ENCODE measurements around the gene MRGPRE.

- TF ChIP-seq TAF1 (IDR thresholded peaks at IDR 0.05; ENCODE audit: borderline replicate concordance, insufficient read depth, low read length) (no peak), REST (IDR thresholded peaks at IDR 0.05; ENCODE audit: insufficient read depth in 1 of 2, low read depth in 2 of 2, low read length in 2 of 2) (no peak), POLR2AphosphoS5 (IDR thresholded peaks at IDR 0.05; ENCODE audit: low read depth, low read length) (no peak)
Observed at GRCh38 chr11:3196161-3197043, 35.8 kb downstream of the MRGPRE start.

Measured in PFSK-1 (cell line).